ENCODE data around the gene RAB31.
"Not testable (repeated sequence)": the region's sequence is repeated elsewhere in the genome, so short reads cannot be mapped to it uniquely, and the experiment has no call there.

RAB31 gene

DNA sequence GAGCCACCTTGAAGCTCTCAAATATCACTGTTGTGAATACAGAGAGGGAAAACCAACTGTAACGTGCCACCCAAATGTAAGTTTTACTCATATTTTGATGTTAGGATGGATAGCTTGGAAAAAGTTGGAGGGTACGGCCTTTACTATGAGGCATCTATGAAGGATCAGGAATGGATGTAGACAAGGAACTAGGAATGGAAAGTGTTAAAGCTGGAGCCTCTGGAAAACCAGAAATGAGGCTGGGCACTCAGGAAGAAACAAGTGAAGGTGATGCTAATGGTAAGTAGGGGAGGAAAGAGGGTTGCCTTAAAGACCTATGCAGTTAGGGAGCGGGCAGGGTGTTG lies 177.9 kb downstream of the RAB31 start:
- no peak for DNase-seq
- TF ChIP-seq, protein P1, sequence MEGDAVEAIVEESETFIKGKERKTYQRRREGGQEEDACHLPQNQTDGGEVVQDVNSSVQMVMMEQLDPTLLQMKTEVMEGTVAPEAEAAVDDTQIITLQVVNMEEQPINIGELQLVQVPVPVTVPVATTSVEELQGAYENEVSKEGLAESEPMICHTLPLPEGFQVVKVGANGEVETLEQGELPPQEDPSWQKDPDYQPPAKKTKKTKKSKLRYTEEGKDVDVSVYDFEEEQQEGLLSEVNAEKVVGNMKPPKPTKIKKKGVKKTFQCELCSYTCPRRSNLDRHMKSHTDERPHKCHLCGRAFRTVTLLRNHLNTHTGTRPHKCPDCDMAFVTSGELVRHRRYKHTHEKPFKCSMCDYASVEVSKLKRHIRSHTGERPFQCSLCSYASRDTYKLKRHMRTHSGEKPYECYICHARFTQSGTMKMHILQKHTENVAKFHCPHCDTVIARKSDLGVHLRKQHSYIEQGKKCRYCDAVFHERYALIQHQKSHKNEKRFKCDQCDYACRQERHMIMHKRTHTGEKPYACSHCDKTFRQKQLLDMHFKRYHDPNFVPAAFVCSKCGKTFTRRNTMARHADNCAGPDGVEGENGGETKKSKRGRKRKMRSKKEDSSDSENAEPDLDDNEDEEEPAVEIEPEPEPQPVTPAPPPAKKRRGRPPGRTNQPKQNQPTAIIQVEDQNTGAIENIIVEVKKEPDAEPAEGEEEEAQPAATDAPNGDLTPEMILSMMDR (IDR thresholded peaks at IDR 0.05; ENCODE audit: low read depth, low read length, missing control alignments): no peak
- no peaks in the 10 kb centered on the region for H3K36me3 ChIP-seq (replicated peaks)
- H3K27ac ChIP-seq: no peak overlapping the region
- H3K4me3 ChIP-seq (ENCODE audit: low read depth, low read length): no peak overlapping the region
- in situ Hi-C loops (cut with HindIII; ENCODE audit: low pct_ligation_motif_present, low sequenced_read_pairs): no loop called here
- no peaks in the 10 kb centered on the region for H3K27me3 ChIP-seq (replicated peaks)

DNA sequence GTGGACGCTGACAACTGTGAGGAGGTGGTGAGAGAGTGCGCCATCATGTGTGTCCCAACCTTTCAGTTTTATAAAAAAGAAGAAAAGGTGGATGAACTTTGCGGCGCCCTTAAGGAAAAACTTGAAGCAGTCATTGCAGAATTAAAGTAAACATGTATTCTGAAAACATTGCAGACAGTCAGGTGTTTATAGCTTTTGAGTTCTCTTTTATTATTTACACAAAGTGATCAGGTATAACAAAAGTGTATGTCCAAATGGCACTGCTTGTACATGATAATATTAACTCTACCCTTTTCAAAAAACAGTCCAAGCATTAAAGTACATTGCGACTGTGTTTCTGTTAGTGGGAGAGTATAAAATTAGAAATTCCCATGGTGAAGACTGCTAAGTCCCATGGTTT lies 179.9 kb downstream of the RAB31 start:
- Histone ChIP-seq H3K27me3 (replicated peaks) (no peaks in the 10 kb centered on the region), H3K27ac (no peak overlapping the region), H3K36me3 (replicated peaks) (no peaks in the 10 kb centered on the region), H3K4me3 (ENCODE audit: low read depth, low read length) (no peak overlapping the region)
- no peak for DNase-seq
- in situ Hi-C loops (cut with HindIII; ENCODE audit: low pct_ligation_motif_present, low sequenced_read_pairs): no loop called here
- TF ChIP-seq, protein P1 (IDR thresholded peaks at IDR 0.05; ENCODE audit: low read depth, low read length, missing control alignments): no peak

DNA sequence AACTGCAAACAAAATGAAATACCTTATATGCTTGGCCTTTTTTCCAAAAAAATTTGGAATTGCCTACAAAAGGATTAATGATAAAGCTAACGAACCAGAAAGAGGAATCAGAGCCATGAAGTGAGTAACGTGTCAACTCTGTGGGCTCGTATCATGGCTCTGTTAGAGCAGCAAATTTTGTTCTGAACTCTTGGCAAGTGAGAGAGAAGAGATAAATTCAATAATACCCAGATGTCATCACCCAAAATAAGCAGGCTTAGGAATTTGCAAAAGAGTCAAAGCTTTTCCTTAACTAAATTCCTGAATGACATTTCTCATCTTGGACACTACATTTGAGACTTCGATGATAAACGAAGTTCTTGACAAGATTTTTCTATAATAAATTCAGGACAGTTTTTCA lies 182.1 kb downstream of the RAB31 start:
- TF ChIP-seq, protein P1 (IDR thresholded peaks at IDR 0.05; ENCODE audit: low read depth, low read length, missing control alignments): no peak
- DNase-seq: no peak
- Histone ChIP-seq H3K4me3 (ENCODE audit: low read depth, low read length) (no peak overlapping the region), H3K27me3 (replicated peaks) (no peaks in the 10 kb centered on the region), H3K27ac (no peak overlapping the region), H3K36me3 (replicated peaks) (no peaks in the 10 kb centered on the region)
- in situ Hi-C loops (cut with HindIII; ENCODE audit: low pct_ligation_motif_present, low sequenced_read_pairs): no loop called here

DNA sequence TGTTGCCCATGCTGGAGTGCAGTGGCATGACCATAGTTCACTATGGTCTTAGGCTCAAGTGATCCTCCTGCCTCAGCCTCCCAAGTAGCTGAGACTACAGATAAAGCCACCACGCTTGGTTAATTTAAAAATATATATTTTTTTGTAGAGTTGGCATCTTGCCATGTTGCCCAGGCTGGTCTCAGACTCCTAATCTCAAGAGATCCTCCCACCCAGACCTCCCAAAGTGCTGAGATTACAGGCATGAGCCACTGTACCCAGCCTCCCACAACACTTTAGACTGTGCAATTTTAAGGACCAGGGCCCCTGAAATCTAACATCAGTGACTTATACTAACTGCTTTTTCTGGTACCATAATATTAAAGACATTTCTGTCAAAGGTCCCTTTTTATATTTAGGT lies 182.9 kb downstream of the RAB31 start:
- TF ChIP-seq, protein P1 (IDR thresholded peaks at IDR 0.05; ENCODE audit: low read depth, low read length, missing control alignments): no peak

DNA sequence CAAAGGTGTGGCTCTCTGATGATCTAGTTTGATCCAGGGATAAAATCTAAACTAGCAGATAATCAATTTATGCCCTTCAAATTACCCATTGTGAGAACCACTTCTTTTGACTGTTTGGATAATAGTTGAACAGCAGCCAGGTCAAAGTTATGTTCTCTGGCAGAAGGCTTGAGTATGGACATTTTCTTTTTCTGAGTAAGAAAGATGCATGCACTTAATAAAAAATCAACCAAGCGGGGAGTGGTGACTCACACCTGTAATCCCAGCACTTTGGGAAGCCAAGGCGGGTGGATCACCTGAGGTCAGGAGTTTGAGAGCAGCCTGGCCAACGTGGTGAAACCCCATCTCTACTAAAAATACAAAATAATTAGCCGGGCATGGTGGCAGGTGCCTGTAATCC lies 183.4 kb downstream of the RAB31 start:
- H3K27me3 ChIP-seq (replicated peaks); H3K36me3 ChIP-seq (replicated peaks); in situ Hi-C loops (cut with HindIII; ENCODE audit: low pct_ligation_motif_present, low sequenced_read_pairs); H3K27ac ChIP-seq; DNase-seq; H3K4me3 ChIP-seq (ENCODE audit: low read depth, low read length): not testable (repeated sequence)

More for the DNA sequence above, 182.9 kb downstream of the RAB31 start:
- DNase-seq: no peak
- Histone ChIP-seq H3K27me3 (replicated peaks) (no peaks in the 10 kb centered on the region), H3K27ac (no peak overlapping the region), H3K4me3 (ENCODE audit: low read depth, low read length) (no peak overlapping the region), H3K36me3 (replicated peaks) (no peaks in the 10 kb centered on the region)
- in situ Hi-C loops (cut with HindIII; ENCODE audit: low pct_ligation_motif_present, low sequenced_read_pairs): no loop called here

DNA sequence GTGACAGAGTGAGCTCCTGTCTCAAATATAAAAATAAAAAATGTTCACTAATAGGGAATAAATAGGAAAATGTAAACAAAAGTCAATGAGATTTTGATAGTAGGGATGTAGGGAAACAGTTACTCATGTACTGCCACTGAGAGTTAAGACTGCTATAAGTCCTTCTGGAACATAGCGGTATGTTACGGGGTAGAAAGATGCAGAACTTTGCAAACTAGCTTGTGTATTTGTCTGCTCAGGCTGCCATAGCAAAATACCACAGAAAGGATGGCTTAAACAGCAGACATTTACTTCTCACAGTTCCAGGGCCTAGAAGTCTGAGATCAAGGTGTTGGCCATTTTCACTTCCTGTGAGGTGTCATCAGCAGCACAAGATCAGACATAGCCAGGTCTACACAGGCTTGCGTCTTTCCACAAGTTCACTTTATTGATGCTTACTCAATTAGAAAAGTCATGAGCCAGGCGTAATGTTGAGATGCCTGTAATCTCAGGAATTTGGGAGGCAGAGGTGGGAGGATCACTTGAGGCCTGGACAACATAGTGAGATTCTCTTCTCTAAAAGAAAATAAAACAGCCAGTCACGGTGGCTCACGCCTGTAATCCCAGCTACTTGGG lies 186.5 kb downstream of the RAB31 start:
- Histone ChIP-seq H3K4me3 (ENCODE audit: low read depth, low read length) (no peak overlapping the region), H3K27ac (no peak overlapping the region), H3K27me3 (replicated peaks) (no peaks in the 10 kb centered on the region), H3K36me3 (replicated peaks) (no peaks in the 10 kb centered on the region)
- in situ Hi-C loops (cut with HindIII; ENCODE audit: low pct_ligation_motif_present, low sequenced_read_pairs): no loop called here
- DNase-seq: no peak
- TF ChIP-seq, protein P1 (IDR thresholded peaks at IDR 0.05; ENCODE audit: low read depth, low read length, missing control alignments): no peak
